Eye (tissue), 1 donor: ENCODE results near the gene SORCS1.

Experiments used
- DNase-seq: peaks from one replicate; pipeline ENCODE4 v3.0.0-alpha.2; 2015

Gene SORCS1

DNA sequence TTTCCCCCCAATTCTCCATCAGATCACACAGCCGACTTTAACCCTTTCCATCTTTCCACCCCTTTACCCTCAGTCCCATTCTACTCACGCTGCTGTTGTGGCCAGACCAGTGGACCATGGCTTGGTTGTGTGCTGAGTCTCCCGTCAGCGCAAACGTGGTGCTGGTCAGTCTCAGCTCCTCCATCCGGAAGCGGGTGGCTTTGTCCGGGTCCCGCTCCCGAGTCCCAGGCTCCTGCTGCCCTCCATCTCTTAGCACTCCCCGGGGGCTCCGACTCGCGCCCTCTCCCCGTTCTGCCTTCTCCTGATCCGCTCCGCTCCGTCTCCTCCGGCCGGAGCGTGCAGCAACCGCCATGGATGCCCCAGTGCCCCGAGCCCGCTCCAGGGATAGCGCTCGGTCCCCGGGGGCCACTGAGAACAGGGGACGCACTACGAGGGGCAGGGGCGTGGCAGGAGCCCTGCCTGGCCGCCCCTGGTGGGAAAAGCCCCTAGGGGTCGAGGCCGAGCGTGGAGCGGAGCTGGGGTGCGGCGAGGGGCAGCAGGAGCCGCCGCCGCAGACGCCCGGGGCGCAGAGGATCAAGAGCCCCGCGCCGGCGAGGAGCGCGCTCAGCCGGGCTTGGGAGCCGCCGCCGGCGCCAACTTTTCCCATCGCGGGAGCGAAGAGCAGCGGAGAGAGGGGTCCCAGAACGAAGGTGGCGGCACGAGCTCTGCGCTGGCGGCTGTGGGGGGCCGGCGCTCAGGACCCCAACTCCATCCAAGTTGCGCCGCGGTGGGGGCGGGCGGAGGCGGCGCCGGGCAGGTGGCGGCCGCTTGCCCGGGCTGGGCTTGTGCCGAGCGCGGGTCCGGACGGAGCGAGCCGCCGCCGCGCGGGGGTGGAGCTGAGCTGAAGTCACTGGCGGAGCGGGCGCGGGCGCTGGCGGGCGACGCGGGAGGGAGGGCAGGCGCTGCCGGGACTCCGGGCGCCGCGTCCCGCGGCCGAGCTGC lies at the start of gene SORCS1:
Gene SORCS1, minus strand, starts transcription at position 826 of the 981 bp plus-strand sequence.
- DNase-seq: peak; percentile 87

DNA sequence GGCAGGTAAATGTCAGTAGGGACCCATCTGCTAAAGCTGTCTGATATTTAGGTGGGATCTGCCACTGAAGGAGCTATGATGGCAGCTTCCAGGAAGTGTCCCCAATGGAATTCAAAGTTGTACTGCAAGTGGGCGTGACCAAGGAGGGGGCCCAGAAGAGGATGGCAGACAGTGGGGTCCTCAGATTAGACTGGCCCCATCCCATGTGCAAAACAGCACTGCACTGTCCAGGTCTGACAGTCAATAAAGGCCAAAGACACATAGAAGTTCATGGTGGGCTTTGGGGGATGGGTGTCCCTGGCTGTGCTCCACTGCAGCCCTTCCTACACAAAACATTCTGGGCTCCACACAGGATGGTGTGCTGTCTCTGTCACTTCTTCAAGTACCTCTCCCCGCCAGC lies 49.8 kb upstream of the SORCS1 start:
- no peak for DNase-seq

DNA sequence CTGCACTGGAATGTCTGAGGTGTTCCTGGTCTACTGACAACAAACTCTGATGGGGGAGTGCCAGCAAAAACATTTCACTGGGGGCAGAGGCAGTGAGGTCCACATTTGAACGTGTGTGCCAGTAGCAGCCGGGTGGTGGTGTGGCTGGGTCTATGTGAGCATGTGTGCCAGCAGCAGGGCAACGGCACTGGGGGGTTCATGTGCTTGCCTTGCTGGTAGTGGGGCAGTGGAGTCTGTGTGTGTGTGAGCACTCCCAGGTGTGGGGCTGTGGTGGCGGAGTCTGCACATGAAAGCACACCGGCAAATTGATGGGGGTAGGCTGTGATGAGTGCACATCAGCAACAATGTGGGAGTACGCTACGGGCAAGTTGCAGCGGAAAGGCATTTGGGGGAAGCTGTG lies 49.4 kb upstream of the SORCS1 start:
- DNase-seq: no peak

DNA sequence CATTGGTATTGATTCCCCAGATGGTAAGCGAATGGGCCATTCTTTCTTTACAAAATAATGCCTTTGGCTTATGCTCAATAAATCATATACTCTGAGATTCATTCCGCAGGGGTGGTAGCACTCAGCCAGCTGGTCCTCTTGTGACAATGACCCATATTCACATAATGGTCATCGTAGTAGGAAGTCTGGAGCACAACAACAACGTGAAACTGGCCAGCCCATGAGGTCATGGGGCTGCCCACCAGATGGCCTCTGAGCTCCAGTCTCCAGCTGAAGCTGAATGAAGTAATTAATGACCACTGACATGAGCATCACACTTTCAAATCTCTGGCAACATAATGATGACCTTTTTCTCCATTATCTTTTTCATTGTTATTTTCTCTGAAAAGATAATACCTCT lies 42.3 kb upstream of the SORCS1 start:
- peak; percentile 57 for DNase-seq

DNA sequence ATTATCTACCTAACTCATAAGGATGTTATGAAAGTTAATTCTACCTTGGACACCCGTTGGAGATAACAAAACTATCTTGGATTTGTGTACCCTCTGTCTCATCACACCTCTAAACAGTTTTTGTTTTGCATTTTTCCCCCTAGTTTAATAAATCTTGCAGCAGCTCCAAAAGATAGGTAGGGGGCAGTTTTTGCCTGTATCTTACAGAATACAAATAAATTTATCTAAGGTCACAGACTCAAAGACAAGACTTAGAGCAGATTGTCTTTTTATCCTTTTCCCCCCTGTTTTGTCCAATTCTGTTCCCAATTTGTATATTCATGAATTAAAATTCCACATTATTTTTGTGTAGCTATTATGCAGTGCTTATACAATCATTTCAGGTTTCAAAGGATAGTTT lies 5.0 kb upstream of the SORCS1 start:
- no peak for DNase-seq

DNA sequence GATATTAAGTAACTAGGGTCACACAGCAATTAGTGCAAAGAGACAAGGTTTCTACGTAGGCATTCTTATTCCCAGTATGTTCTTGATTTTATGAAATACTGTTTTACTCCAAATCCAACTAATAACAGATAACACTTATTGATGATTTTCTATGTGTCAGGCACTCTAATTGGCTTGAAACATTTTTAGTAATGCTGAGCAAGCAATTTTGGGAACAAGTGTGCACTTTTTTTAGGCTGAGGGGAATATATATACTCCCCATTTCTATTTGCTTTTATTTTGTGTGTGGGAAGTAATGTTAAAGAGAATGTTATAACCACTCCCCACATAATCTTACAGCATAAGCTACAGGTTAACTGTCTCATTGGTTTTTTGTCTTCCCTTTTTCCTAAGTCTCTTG lies 4.2 kb upstream of the SORCS1 start:
- DNase-seq: no peak

DNA sequence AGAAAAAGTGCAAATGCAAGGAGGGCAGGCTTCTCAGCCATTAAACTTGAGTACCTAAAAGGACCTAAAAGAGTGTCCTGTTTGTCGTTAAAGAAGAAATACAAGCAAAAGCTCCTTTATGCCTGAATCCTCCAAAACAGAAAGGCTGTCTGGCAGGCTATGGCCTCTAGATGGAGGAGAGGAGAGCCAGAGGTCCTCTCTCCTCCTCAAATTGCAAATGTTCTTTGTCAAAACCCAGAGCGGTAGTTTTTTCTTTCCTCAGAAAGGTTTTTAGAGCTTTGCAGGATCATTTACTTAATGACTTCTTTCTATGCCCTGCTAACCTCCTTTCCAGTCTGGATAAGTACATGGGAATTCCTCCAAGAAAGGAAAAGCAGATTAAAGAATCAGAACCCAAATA lies 1.9 kb upstream of the SORCS1 start:
- DNase-seq: peak; percentile 42

DNA sequence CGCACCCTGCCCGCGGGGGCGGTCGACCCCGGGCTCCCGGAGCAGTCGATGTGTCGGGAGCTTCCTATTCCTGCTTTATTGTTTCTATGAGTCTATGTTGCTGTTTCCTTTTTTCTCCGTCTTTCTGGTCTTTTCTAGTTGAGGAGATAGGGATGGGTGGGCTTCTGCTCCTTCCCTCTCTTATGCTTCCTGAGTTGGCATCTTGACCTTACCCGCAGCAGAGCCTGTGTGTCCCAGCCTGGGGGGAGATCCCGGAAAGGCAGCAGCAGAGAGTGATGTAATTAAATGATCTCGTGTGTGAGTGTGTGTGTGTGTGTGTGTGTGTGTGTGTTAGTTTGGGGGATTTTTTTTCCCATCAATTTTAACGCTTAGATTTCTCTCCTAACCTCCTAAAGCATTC lies 486 bp upstream of the SORCS1 start:
- peak; percentile 86 for DNase-seq

DNA sequence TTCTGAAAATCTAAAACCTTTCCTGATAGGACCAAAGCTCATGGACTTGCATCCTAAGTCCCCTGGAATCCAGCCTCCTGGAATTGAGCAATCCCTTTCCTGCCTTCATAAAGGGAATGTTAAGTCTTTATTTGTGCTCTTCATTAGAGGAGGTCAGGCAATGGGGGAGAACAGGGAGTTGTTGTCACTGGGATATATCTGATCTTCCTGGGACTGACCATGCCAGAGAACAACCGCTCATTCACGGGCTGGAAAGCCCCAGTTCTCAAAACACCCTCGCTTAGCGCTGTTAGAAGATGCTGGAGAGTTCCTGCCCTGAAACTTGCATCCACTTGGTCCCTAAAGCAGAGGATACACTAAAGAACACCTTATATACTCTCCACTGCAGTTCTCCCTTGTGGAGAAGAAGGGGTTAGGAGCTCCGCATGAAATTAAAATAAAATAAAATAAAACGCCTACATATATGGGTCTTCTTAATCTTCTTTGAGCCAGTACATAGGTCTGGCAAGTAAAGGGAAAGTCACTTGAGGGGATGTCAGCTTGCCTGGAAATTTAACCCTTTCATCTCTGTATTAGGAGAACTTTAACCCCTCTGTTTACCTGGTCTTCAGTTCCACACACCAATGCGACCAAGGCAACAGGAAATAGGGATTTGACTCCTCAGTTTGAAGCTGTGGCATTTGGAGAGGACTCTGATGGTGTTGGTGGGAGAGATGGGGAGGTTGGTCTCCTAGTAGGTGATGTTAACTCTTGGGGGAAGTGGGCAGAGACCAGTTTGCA lies 1.2 kb downstream of the SORCS1 start:
- DNase-seq: peak; percentile 70

DNA sequence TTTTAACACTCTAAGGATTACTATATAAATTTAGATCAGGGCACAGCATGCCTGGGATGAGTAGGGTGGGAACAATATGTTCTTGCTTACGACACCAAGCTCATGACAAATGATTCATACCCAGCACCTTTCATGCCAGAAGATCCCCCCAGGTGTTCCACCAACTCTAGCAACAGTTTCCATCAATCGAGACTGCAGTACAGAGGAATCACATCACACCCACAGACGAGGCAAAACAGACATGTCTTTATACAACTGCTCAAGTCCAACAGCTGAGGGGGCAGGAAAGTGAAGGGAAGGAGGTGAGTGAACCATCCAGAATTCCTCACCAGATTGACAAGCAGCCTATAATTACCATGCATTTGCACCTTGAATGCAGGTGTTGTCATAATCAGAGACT lies 3.6 kb downstream of the SORCS1 start:
- no peak for DNase-seq

DNA sequence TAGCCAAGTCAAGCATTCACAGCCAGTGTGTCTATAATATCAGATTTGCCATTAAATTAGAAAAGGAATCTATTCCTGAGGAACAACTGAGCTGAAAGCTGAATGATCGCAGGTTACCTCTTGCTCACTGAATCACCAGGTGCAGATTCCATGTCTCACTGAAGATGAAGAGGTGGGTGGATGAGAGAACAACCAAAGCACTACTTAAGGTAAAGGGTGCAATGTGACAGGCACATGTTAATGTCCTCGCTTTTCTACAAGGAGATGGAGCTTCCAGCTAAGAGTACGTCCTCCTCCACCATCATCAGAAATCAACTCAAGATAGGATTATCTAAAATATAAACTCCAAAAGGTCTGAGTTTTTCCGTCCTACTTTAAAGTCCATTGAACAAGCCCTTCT lies 4.6 kb downstream of the SORCS1 start:
- no peak for DNase-seq

DNA sequence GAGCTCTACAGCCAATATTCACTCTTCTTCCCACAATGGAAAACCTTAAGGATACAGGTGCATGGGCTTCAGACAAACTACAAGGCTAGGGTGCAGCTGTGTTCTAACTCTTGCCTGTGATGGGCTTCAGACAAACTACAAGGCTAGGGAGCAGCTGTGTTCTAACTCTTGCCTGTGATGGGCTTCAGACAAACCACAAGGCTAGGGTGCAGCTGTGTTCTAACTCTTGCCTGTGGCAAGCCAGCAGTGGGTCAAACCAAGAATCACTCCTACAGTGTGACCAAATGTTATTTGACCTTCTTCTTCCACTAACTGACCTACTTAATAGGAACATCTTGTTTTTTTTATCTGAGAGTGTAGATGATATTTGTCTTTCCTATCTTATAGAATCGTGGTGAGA lies 7.4 kb downstream of the SORCS1 start:
- no peak for DNase-seq

DNA sequence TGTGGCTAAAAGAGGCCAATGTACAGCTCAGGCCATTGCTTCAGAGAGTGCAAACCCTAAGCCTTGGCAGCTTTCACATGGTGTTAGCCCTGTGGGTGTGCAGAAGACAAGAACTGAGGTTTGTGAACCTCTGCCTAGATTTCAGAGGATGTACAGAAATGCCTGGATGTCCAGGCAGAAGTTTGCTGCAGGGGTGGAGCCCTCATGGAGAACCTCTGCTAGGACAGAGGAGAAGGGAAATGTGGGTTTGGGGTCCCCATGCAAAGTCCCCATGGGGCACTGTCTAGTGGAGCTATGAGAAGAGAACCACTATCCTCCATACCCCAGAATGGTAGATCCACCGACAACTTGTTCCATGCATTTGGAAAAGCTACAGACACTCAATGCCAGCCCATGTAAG lies 12.4 kb downstream of the SORCS1 start:
- DNase-seq: no peak

DNA sequence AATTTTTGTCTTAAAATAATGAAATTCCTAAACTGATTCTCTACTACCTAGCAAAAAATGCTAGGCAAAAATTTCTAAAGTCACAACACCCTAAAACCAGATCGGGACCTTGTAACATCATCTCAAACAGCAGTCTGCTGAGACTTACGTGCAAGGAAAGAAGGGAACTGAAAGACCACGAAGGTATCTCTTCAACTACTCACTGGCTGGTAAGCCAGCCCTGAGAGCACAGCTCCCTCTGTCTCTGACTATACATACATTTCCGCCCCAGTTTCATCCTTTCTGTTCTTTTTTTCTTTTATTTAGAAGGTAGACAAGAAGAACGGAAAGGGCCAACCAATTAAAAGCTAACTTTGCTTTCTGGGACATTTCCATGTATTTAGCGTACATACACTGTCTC lies 15.6 kb downstream of the SORCS1 start:
- no peak for DNase-seq

DNA sequence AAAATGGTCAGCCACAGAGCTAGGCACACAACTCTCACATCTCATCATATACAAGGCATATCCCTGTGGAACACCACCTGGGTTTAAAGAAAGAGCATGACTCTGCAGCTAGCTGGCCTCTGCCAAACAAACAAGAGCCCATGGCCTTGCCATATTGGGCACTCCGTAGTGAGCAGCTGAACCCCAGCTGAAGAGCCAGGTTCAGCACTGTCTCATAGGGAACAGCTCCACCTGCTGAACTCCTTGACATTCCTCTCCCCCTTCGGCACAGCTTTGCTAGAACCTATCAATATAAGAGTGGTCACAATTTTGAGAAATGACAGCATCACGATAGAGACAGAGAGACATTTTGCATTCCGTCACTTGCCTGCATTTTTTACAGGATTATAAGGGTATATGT lies 20.0 kb downstream of the SORCS1 start:
- peak; percentile 24 for DNase-seq

DNA sequence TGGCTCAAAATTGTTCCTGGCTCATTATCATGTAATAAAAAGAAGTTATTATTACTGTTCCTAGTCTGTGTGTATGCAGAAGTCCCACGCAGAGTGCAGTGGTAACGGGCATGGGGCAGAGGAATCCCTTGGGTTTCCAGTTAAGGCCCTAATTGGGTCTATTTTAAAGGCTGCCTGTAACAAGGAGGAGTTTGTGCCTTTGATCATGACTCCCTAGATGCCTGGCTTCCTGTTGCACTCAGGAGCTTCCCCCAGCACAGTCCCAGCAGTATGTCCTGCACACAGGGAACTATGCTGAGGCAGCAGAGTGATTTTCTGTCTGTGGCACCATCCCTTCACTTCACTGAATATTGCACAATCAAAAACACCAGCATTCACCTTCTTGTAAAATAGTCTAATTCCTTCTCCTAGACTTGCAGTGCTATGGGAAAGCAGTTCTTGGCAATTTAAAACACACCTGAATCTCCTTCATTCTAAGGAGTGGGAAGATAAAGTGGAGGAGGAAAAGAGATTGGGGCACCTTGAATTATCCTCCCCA lies 22.9 kb downstream of the SORCS1 start:
- DNase-seq: peak; percentile 17

DNA sequence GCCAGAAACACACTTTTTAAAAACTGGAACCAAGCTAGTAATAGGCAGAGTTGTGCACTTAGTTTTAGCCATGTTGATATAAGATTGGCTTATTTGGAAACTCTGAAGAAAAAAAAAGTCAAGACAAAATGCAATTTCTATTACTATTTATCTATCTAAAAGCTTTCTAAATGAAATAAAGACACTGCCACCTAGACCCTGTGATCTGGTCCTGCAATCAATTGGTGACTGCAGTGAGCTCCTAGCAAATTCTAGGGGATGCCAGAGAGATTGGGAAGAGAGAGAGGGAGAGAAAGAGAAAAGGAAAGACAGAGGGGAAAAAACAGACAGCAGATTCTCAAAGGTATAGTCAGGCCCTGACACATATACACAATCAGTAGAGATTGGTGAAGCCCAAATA lies 25.3 kb downstream of the SORCS1 start:
- DNase-seq: no peak

DNA sequence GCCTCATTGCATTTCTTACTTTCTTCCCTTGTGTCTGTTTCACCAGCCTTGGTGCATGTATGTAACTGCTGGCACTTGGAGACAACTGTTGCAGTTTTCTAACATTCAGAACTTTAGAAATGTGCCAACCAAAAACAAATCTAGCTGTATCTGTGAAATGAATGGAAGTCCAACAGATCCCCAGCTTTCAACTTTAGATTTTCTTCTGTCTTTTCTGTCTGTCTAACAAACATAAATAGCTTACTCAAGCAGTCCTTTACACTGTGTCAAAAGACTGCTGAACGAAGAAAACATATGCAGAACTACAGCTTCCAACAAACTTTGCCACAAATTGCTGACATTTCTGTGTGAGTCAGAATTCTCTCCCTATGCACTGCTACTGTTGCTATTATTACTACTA lies 30.9 kb downstream of the SORCS1 start:
- no peak for DNase-seq

DNA sequence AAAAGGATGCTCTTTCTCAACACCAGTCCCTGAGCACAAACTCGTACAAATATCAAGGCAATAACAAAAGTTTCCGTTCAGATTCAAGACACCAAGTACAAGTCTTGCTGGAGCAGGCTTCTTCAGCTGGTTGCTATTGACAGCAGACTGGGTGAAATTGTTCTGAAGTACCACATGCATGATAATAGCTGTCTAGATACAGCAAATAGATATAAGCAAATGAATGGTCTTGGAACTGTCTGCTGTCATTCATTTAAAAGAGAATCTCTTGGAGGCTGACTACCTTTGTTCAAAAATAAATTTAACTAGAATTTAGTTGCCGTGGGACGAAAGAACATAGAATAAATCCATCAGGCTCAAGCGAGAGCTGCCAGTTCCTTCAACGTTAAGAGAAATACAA lies 35.5 kb downstream of the SORCS1 start:
- no peak for DNase-seq

DNA sequence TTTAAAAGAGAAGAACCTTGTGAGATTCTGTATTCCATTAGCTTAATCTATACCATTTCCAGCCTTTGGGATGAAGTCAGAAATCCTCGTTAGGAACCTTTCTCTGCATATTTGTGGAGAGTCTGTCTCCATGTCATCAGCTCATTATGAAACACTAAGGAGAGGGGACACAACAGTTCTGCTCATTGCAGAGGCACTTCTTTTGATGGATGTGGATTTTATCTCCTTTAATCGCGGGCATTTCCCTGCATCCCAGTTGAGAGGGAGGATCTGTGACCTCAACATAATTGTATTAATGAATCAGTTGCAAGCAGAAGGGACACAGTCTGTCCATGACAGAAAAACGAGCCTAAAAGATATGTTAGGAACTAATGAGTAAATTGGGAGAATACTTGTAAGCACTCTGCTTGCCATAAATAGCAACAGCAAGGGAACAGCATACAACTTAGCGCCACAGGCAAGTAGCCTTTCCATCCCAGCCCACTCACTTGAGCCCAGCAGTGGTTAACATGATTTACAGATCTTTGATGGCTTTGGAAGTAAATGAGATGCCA lies 37.9 kb downstream of the SORCS1 start:
- DNase-seq: peak; percentile 48

DNA sequence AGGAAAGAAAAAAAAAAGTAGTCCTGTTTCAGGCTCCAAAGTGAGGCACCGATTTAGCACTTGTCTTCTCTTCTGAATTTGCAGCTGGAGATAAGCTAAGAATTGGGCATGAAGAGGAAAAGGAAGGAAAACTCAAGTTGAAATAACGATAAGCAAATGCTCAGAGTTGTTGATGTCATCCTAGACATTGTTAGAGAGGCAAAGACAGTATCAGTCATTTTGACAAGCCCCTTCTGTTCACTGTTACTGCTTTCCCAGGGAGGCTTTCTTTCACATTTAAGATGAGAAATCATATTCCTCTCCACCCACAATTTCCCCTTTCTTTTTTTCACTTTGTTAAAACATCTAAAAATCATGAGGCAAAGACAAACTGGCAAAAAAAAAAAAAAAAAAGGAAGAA lies 41.8 kb downstream of the SORCS1 start:
- DNase-seq: no peak

DNA sequence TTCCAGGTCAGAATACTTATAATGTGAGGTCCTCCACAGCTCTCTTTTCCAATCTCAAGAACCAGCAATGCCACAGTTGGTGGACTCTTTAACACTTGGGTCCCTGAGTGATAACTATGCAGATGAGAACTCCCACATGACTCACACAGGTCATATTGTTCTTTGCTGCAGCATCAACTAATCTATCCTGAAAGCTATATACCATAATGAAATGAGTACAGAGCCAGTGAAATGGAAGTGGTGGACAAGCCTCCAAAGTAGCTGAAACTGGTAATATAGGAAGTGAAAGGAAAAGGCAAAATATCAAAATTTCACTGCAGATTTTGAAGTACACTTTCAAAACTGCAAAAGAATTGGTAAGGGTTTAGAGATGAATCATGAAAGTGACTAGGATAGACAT lies 45.6 kb downstream of the SORCS1 start:
- DNase-seq: no peak

DNA sequence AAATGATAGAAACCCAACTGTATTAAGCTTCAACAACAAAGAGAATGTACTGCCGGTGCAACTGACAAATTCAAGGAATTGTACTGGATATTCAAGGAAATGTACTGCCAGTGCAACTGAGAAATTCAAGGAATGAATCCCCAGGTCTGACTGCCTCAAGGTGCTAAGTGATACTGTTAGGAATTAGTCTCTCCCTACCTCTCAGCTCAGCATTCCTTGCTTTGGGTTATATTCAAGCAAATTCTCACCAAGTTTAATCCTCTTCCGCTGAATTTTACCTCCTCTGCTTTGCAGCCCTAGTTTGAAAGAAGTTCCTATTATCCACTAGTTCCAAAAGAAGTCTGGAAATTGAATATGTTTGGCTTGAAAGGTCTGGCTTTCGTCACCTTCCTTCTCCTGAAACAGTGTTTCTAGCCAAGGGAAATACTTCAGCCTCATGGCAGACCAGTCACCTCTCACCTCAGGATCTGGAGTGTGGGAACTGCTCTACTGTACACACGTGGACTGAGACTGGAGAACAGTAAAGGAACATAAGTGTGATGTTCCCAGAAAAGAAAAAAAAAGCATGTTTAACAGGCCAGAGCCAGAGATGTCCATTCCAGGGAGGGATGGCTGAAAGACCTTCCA lies 60.4 kb downstream of the SORCS1 start:
- DNase-seq: no peak
